DND-41 (cell line): ENCODE results near the gene B4GALNT3.

Source experiments
- ATAC-seq: fragments of 200-7000 bp; cut with Tn5 transposase; 3 replicates; pipeline ENCODE4 v1.9.1; 2021; ENCODE audit warnings: low read depth; ENCODE audit not compliant: insufficient read depth
- DNase-seq: peaks from one replicate; pipeline ENCODE4 v3.0.0-alpha.2; 2020
- H2AFZ ChIP-seq: 2 replicates; pipeline ENCODE4 v1.6.0; 2012; ENCODE audit warnings: low read depth, low read length
- H3K27ac ChIP-seq: 2 replicates; pipeline ENCODE4 v1.5.1; 2012; ENCODE audit warnings: low read length, inconsistent platforms
- H3K27me3 ChIP-seq: fragments of 200-600 bp; sonication (generic); 2 replicates; pipeline ENCODE4 v1.6.0; 2012; ENCODE audit warnings: low read length, mild to moderate bottlenecking, inconsistent platforms; ENCODE audit not compliant: insufficient read depth, poor library complexity
- H3K36me3 ChIP-seq: 2 replicates; pipeline ENCODE4 v1.5.1; 2012; ENCODE audit warnings: low read length, inconsistent platforms; ENCODE audit not compliant: insufficient read depth
- H3K4me1 ChIP-seq: 2 replicates; pipeline ENCODE4 v1.5.1; 2012; ENCODE audit warnings: mild to moderate bottlenecking, low read length; ENCODE audit not compliant: insufficient read depth
- H3K4me2 ChIP-seq: 2 replicates; pipeline ENCODE4 v1.6.0; 2012; ENCODE audit warnings: mild to moderate bottlenecking, moderate library complexity, low read length, inconsistent platforms; ENCODE audit not compliant: insufficient read depth
- H3K4me3 ChIP-seq, 2 experiments: fragments of 200-600 bp in 1 of 2; shearing (Covaris generic) in 1 of 2; 2 replicates each; pipeline ENCODE4 v1.5.1; 2012 to 2016; ENCODE audit warnings: inconsistent platforms in 2 of 2, low read length in 2 of 2, mild to moderate bottlenecking in 2 of 2, low read depth in 1 of 2, moderate library complexity in 1 of 2
- H3K79me2 ChIP-seq: 2 replicates; pipeline ENCODE4 v1.6.0; 2012; ENCODE audit warnings: low read length, inconsistent platforms; ENCODE audit not compliant: insufficient read depth
- H3K9ac ChIP-seq: 2 replicates; pipeline ENCODE4 v1.6.0; 2012; ENCODE audit warnings: low read depth, mild to moderate bottlenecking, inconsistent platforms, low read length, moderate library complexity
- H3K9me3 ChIP-seq: 2 replicates; pipeline ENCODE4 v1.5.1; 2012; ENCODE audit warnings: low read length, moderate library complexity, mild to moderate bottlenecking, inconsistent platforms; ENCODE audit not compliant: insufficient read depth, severe bottlenecking
- H4K20me1 ChIP-seq: 2 replicates; pipeline ENCODE4 v1.6.0; 2012; ENCODE audit warnings: low read length; ENCODE audit not compliant: insufficient read depth
- CTCF ChIP-seq: IDR thresholded peaks from 2 replicates; pipeline ENCODE4 v1.5.1; 2012; ENCODE audit warnings: borderline replicate concordance, low read length, moderate library complexity, mild to moderate bottlenecking; ENCODE audit not compliant: poor library complexity, severe bottlenecking; ENCODE audit errors: extremely low read depth
- EZH2 ChIP-seq: IDR thresholded peaks from 3 replicates; pipeline ENCODE4 v1.6.1; 2012; ENCODE audit warnings: borderline replicate concordance, low read depth, mild to moderate bottlenecking, moderate library complexity, low read length, inconsistent platforms; ENCODE audit not compliant: severe bottlenecking

Gene B4GALNT3

GRCh38 chr12:464484-465267 is 4.9 kb downstream of the B4GALNT3 start:
- H3K27me3 ChIP-seq = peaks cover 10% of the 10 kb centered on the region

GRCh38 chr12:466039-466438 is 6.3 kb downstream of the B4GALNT3 start:
- Histone ChIP-seq H3K27me3 (peaks cover 13% of the 10 kb centered on the region), H3K79me2 (no peaks in the 10 kb centered on the region), H3K9me3 (no peaks in the 10 kb centered on the region), H3K4me2 (no peak overlapping the region), H2AFZ (no peak overlapping the region), H3K36me3 (no peaks in the 10 kb centered on the region), H4K20me1 (peaks cover 3% of the 10 kb centered on the region; the same call in 1 of the 2 replicates), H3K9ac (no peak overlapping the region), H3K4me3 (no peak overlapping the region), H3K4me1 (no peaks in the 10 kb centered on the region), H3K27ac (no peak overlapping the region)
- no peak for TF ChIP-seq CTCF
- TF ChIP-seq EZH2 = no peak
- ATAC-seq (no peak), DNase-seq (no peak)

More at GRCh38 chr12:464484-465267, 4.9 kb downstream of the B4GALNT3 start:
- ATAC-seq = no peak
- no peak overlapping the region for H2AFZ ChIP-seq
- no peak overlapping the region for H3K4me3 ChIP-seq
- H4K20me1 ChIP-seq = peaks cover 3% of the 10 kb centered on the region; the same call in 1 of the 2 replicates
- no peak overlapping the region for H3K4me2 ChIP-seq
- no peak overlapping the region for H3K27ac ChIP-seq
- DNase-seq = no peak
- H3K4me1 ChIP-seq = no peaks in the 10 kb centered on the region
- H3K9ac ChIP-seq = no peak overlapping the region
- H3K79me2 ChIP-seq = no peaks in the 10 kb centered on the region
- TF ChIP-seq CTCF (no peak), EZH2 (no peak)
- no peaks in the 10 kb centered on the region for H3K9me3 ChIP-seq
- H3K36me3 ChIP-seq = no peaks in the 10 kb centered on the region

GRCh38 chr12:466762-467161 is 7.0 kb downstream of the B4GALNT3 start:
- ATAC-seq (no peak), DNase-seq (no peak)
- peaks cover 3% of the 10 kb centered on the region; the same call in 1 of the 2 replicates for H4K20me1 ChIP-seq
- no peak overlapping the region for H2AFZ ChIP-seq
- H3K4me2 ChIP-seq = no peak overlapping the region
- no peaks in the 10 kb centered on the region for H3K4me1 ChIP-seq
- no peak overlapping the region for H3K4me3 ChIP-seq
- H3K27ac ChIP-seq = no peak overlapping the region
- H3K79me2 ChIP-seq = no peaks in the 10 kb centered on the region
- TF ChIP-seq CTCF = no peak
- TF ChIP-seq EZH2 = no peak
- peaks cover 9% of the 10 kb centered on the region for H3K27me3 ChIP-seq
- H3K9me3 ChIP-seq = no peaks in the 10 kb centered on the region
- H3K36me3 ChIP-seq = no peaks in the 10 kb centered on the region
- no peak overlapping the region for H3K9ac ChIP-seq
